AG09309 (cell line): Measurements from ENCODE around the gene HSFX1.
"Not testable (repeated sequence)": the region's sequence is repeated elsewhere in the genome, so short reads cannot be mapped to it uniquely, and the experiment has no call there.

Source experiments
- DNase-seq: peaks from one replicate; pipeline ENCODE4 v3.0.0-alpha.2; 2010; ENCODE audit warnings: low read depth
- H3K4me3 ChIP-seq: 2 replicates; pipeline ENCODE4 v1.5.1; 2011; ENCODE audit warnings: mild to moderate bottlenecking, low read depth, low read length, moderate library complexity; ENCODE audit not compliant: control insufficient read depth
- CTCF ChIP-seq: IDR thresholded peaks from 2 replicates; pipeline ENCODE4 v1.5.1; 2011; ENCODE audit warnings: mild to moderate bottlenecking, low read depth, low read length, inconsistent platforms; ENCODE audit not compliant: insufficient read depth, control insufficient read depth; ENCODE audit errors: missing control alignments

The HSFX1 gene, protein sequence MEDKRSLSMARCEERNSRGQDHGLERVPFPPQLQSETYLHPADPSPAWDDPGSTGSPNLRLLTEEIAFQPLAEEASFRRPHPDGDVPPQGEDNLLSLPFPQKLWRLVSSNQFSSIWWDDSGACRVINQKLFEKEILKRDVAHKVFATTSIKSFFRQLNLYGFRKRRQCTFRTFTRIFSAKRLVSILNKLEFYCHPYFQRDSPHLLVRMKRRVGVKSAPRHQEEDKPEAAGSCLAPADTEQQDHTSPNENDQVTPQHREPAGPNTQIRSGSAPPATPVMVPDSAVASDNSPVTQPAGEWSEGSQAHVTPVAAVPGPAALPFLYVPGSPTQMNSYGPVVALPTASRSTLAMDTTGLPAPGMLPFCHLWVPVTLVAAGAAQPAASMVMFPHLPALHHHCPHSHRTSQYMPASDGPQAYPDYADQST

GRCh38 chrX:149773768-149774167, at the start of gene HSFX1:
TSS of gene HSFX1 (plus strand) at chrX:149774068. CDS start at chrX:149774682, 614 bp downstream.
- not testable (repeated sequence) for DNase-seq, H3K4me3 ChIP-seq

- not testable (repeated sequence) for DNase-seq, H3K4me3 ChIP-seq
Measured at GRCh38 chrX:149727308-149727707, 46.6 kb upstream of the HSFX1 start.

- not testable (repeated sequence) for H3K4me3 ChIP-seq, DNase-seq
Measured at GRCh38 chrX:149742269-149742668, 31.6 kb upstream of the HSFX1 start.

DNA sequence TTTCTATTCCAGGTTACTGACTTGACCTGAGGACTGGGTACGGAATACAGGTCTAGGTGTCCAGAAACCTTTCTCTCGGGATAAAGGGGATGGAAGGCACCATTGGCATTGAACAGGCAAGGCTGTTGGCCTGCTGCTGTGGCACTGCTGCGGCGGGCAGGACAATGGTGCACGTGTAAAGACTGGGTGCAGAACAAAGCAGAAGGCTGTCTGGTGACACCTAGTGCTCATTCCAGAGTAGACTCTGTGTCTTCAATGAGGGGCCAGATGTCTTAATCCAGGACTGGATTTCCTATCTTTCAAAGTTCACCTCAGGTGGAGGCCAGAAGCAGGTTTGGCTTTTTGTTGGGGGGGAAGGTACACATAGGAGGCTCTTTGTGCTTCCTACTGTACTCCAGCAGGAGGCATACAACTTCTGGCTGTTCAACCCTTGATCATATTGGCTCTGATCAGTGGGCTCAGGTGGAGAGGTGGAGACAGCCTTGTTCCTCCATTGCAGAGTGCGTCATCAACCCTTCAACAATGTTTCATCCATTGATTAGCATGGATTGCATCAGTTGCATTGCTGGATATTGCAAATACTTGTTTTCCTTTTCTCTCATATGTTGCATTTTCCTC, 27.4 kb upstream of the HSFX1 start:
- H3K4me3 ChIP-seq, DNase-seq: not testable (repeated sequence)

- no peak overlapping the region for H3K4me3 ChIP-seq
- DNase-seq: no peak
- TF ChIP-seq CTCF: no peak
Measured at GRCh38 chrX:149757206-149758067, 16.4 kb upstream of the HSFX1 start.

DNA sequence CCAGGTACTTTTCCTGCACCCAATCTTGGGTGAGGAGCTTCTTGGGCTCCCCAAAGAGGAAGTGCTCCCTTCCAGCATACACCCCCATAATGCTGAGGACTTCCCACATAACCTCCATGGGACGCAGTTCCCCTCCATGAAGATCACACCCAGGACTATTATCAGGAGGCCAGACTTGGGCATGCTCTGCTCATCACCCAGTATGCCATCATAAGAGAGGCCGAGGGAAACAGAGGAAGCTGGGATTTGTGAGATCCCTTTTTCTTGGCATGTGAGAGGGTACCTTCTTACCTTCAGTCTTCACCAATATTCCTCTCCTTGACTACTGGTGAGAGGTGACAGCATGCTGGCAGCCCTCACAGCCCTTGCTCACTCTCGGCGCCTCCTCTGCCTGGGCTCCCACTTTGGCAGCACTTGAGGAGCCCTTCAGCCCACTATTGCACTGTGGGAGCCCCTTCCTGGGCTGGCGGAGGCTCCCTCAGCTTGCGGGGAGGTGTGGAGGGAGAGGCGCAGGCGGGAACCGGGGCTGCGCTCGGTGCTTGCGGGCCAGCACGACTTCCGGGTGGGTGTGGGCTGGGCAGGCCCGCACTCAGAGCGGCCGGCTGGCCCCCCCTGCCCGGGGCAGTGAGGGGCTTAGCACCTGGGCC, 15.7 kb upstream of the HSFX1 start:
- DNase-seq: no peak
- TF ChIP-seq CTCF: no peak
- no peak overlapping the region for H3K4me3 ChIP-seq

- not testable (repeated sequence) for H3K4me3 ChIP-seq, DNase-seq
Measured at GRCh38 chrX:149758715-149759078, 15.2 kb upstream of the HSFX1 start.

GRCh38 chrX:149759824-149760223, 14.0 kb upstream of the HSFX1 start:
- TF ChIP-seq CTCF: no peak
- no peak for DNase-seq
- no peak overlapping the region for H3K4me3 ChIP-seq

DNA sequence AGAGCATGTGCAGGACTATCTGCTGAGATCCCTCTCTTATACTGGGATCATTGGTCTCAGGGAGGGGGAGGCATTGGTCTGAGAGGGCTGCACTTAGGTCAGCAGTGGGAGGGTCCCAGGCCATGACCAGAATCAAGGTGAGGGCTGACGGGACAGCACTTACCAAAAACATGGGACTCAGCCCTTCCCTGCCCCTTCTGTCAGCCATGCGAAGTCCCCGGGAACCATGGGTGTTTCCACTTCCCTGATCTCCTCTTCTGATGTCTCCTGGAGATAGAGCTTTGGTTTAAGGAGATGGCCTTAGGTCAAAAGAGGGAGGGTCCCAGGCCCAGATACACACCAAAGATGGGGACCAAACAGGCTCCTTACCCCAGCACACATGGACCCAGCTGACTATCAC, 12.9 kb upstream of the HSFX1 start:
- DNase-seq: no peak
- no peak for TF ChIP-seq CTCF
- no peak overlapping the region for H3K4me3 ChIP-seq

- not testable (repeated sequence) for DNase-seq, H3K4me3 ChIP-seq
Measured at GRCh38 chrX:149761858-149762674, 11.8 kb upstream of the HSFX1 start.
